IPS DF 4.7 (cell line): ENCODE data around the gene VNN1.

ENCODE experiments used
- DNase-seq: peaks from one replicate; pipeline ENCODE4 v3.0.0-alpha.2; 2013; ENCODE audit warnings: low spot score; ENCODE audit errors: extremely low read depth

Gene VNN1

GRCh38 chr6:132713352-132714134 is at the start of gene VNN1:
Gene VNN1 (minus strand): TSS chr6:132714055. CDS start chr6:132714035, 20 bp downstream.
- DNase-seq: no peak

- no peak for DNase-seq
These were observed 49.4 kb upstream of the VNN1 start for GRCh38 chr6:132763269-132763668.

GRCh38 chr6:132760256-132760655 is 46.4 kb upstream of the VNN1 start:
- DNase-seq: no peak

GRCh38 chr6:132758689-132759088 is 44.8 kb upstream of the VNN1 start:
- no peak for DNase-seq

- no peak for DNase-seq
These were observed 38.4 kb upstream of the VNN1 start for GRCh38 chr6:132752255-132752654.

GRCh38 chr6:132751828-132752227 is 38.0 kb upstream of the VNN1 start:
- no peak for DNase-seq

GRCh38 chr6:132751306-132751705 is 37.5 kb upstream of the VNN1 start:
- no peak for DNase-seq

GRCh38 chr6:132750455-132751248 is 36.8 kb upstream of the VNN1 start:
- DNase-seq: no peak

- DNase-seq: no peak
These were observed 35.3 kb upstream of the VNN1 start for GRCh38 chr6:132749111-132749510.

GRCh38 chr6:132748446-132748845 is 34.6 kb upstream of the VNN1 start:
- DNase-seq: no peak

GRCh38 chr6:132746048-132746447 is 32.2 kb upstream of the VNN1 start:
- no peak for DNase-seq

- DNase-seq: no peak
These were observed 28.6 kb upstream of the VNN1 start for GRCh38 chr6:132742495-132742894.

- DNase-seq: no peak
These were observed 27.4 kb upstream of the VNN1 start for GRCh38 chr6:132741281-132741680.

GRCh38 chr6:132736239-132736638 is 22.4 kb upstream of the VNN1 start:
- DNase-seq: no peak

- DNase-seq: no peak
These were observed 20.9 kb upstream of the VNN1 start for GRCh38 chr6:132734694-132735236.

- no peak for DNase-seq
These were observed 20.0 kb upstream of the VNN1 start for GRCh38 chr6:132733814-132734213.

- no peak for DNase-seq
These were observed 19.4 kb upstream of the VNN1 start for GRCh38 chr6:132733283-132733682.

- no peak for DNase-seq
These were observed 17.2 kb upstream of the VNN1 start for GRCh38 chr6:132731086-132731485.

- no peak for DNase-seq
These were observed 16.7 kb upstream of the VNN1 start for GRCh38 chr6:132730560-132730959.

GRCh38 chr6:132728616-132729015 is 14.8 kb upstream of the VNN1 start:
- DNase-seq: no peak

GRCh38 chr6:132726608-132726975 is 12.7 kb upstream of the VNN1 start:
- DNase-seq: no peak

GRCh38 chr6:132725947-132726607 is 12.2 kb upstream of the VNN1 start:
- no peak for DNase-seq
